Measurements from ENCODE around the gene PRSS50.
A peak's percentile ranks its signal among the peaks of the same experiment; 100 is the strongest.
"Not testable (repeated sequence)": the region's sequence is repeated elsewhere in the genome, so short reads cannot be mapped to it uniquely, and the experiment has no call there.

Gene PRSS50

GRCh38 chr3:46706771-46707582 lies 10.7 kb downstream of the PRSS50 start:
- Histone ChIP-seq H3K4me1 (peaks cover 4 to 38% (median 30%) of the 10 kb centered on the region in 10 experiments; a peak in 19 of 20 replicates), H3K36me3 (no peaks in the 10 kb centered on the region; a peak in 1 of 22 replicates), H3K27me3 (peaks cover 6 to 14% (median 9%) of the 10 kb centered on the region in 11 experiments), H3K4me2 (peak overlapping the region in 10 of 11 experiments; percentile 6 to 70 (median 50); a peak in 18 of 22 replicates), H3K4me3 (no peak overlapping the region), H3K27ac (no peak overlapping the region), H3K9ac (0 out of 22 replicates have a peak overlapping the region, but pooled peaks of 2 of the 11 experiments have one; percentile 18 to 24), H4K20me1 (peaks cover 0 to 40% (median 0%) of the 10 kb centered on the region in 11 experiments; a peak in 10 of 22 replicates), H3K9me3 (replicated peaks in 1 of 11) (no peaks in the 10 kb centered on the region)
- TF ChIP-seq Cebpa-rat (IDR thresholded peaks at IDR 0.05): no peak

DNA sequence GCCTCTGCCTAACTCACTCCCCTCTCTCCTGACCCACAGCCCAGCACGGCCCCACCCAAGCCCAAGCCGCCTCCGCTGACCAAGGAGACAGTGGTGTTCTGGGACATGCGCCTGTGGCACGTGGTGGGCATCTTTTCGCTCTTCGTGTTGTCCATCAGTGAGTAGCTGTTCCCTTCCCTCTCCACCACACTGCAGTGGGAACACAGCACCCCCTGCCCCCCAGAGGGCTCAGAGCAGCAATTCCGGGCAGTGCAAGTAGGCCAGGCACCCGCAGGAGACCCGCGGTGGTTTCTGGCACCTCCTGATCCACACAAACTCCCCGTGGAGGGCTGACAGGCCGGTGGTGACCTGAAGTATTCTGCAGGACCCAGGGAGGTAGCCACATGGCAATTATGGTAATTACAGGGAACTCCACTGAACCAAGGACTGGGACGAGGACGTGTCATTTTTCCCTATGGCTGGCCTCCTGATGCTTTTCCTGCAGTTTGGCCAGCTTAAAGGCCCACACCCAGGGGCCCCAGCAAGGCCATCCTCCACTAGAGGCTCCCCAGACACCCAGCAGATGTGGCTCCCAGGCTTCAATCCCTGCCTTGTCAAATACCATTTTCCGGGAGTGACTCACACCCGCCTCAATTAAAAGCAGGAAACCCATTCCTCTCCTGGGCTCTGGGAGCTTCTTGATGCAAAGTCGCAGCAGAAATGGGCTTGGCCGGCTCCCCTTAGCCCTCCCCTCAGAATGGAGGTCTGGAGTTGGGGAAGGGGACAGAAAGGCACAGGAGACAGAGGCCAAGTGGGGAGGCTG lies 11.7 kb downstream of the PRSS50 start:
- Histone ChIP-seq H3K36me3 (no peaks in the 10 kb centered on the region; a peak in 1 of 22 replicates), H3K4me2 (peak overlapping the region in 10 of 11 experiments; percentile 6 to 70 (median 50); a peak in 19 of 22 replicates), H3K4me1 (peaks cover 9 to 45% (median 36%) of the 10 kb centered on the region in 10 experiments; a peak in 19 of 20 replicates), H3K9me3 (replicated peaks in 1 of 11) (no peaks in the 10 kb centered on the region), H3K27me3 (peaks cover 15 to 23% (median 18%) of the 10 kb centered on the region in 11 experiments), H4K20me1 (peaks cover 0 to 48% (median 0%) of the 10 kb centered on the region in 11 experiments; a peak in 10 of 22 replicates), H3K4me3 (no peak overlapping the region), H3K9ac (no peak overlapping the region; a peak in 1 of 22 replicates), H3K27ac (no peak overlapping the region)
- TF ChIP-seq Cebpa-rat (IDR thresholded peaks at IDR 0.05): no peak

DNA sequence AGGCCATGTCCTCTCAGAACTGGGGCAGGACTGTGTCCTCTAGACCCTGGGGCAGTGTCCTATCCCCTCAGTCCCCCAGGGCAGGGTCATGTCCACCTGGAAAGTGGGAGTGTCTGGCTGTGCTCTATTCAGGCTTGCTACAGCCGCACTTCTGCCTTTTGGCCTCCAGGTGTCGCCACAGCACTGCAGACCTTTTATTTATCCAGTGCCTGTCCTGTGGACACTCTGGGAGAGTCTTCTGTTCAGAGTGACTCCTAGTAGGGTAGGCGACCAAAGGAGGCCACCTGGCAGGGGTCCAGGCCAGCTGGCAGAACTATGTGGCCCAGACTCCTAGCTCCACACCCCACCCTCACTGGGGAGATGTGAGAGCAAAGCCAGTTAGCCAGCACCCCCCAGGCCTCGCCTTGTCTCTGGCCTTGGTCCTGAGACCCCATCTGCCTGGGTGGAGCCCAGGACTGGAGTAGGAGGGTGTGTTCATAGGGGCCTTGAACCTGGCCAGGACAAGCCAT lies 12.6 kb downstream of the PRSS50 start:
- H3K27me3 ChIP-seq: peaks cover 24 to 31% (median 27%) of the 10 kb centered on the region in 11 experiments
- H4K20me1 ChIP-seq: peaks cover 0 to 55% (median 0%) of the 10 kb centered on the region in 11 experiments; a peak in 10 of 22 replicates
- no peak overlapping the region for H3K4me2 ChIP-seq
- no peaks in the 10 kb centered on the region for H3K9me3 ChIP-seq (replicated peaks in 1 of 11)
- H3K27ac ChIP-seq: no peak overlapping the region
- peaks cover 18 to 54% (median 41%) of the 10 kb centered on the region in 10 experiments for H3K4me1 ChIP-seq
- H3K9ac ChIP-seq: no peak overlapping the region
- no peaks in the 10 kb centered on the region; a peak in 1 of 22 replicates for H3K36me3 ChIP-seq
- no peak for TF ChIP-seq Cebpa-rat (IDR thresholded peaks at IDR 0.05)
- H3K4me3 ChIP-seq: no peak overlapping the region

- not testable (repeated sequence) for H3K9me3 ChIP-seq (replicated peaks in 1 of 11); H3K27ac ChIP-seq; H3K4me2 ChIP-seq; H3K4me3 ChIP-seq; H3K9ac ChIP-seq; H3K36me3 ChIP-seq
- H4K20me1 ChIP-seq: peaks cover 0 to 55% (median 0%) of the 10 kb centered on the region in 11 experiments; a peak in 10 of 22 replicates
- peaks cover 24 to 33% (median 27%) of the 10 kb centered on the region in 11 experiments for H3K27me3 ChIP-seq
- peaks cover 25 to 61% (median 49%) of the 10 kb centered on the region in 10 experiments for H3K4me1 ChIP-seq
These were observed 13.3 kb downstream of the PRSS50 start for GRCh38 chr3:46704346-46704745.

DNA sequence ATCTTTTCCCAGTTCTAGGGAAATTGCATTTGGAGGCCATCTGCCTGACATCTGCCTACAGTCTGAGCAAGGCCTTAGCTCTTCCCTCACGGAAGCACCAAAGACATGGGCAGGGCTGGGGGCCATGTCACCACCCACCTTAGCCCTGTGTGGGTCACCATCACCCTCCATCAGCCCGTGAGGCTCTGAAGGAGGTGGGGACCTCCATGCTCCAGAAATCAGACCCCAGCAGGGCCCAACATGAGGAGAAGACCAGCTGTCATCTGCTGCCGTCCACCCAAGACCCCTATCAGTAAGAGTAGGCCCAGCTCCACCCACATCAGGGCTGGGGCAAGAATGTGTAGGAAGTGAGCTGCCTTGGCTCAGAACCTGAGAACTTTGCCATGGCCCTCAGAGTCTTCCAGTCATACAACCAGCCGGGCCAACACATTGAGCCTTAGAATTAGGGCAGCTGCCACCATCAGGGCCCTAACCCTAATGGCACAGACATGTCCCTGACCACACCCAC lies 14.6 kb downstream of the PRSS50 start:
- Histone ChIP-seq H3K9ac (no peak overlapping the region; a peak in 1 of 22 replicates), H3K27ac (no peak overlapping the region), H3K4me3 (no peak overlapping the region), H3K27me3 (peaks cover 24 to 33% (median 27%) of the 10 kb centered on the region in 11 experiments), H3K4me2 (no peak overlapping the region; a peak in 1 of 22 replicates), H3K9me3 (replicated peaks in 1 of 11) (no peaks in the 10 kb centered on the region), H3K4me1 (peaks cover 29 to 52% (median 45%) of the 10 kb centered on the region in 10 experiments), H3K36me3 (no peaks in the 10 kb centered on the region), H4K20me1 (peaks cover 0 to 55% (median 0%) of the 10 kb centered on the region in 11 experiments; a peak in 10 of 22 replicates)
- TF ChIP-seq Cebpa-rat (IDR thresholded peaks at IDR 0.05): no peak

- no peak for TF ChIP-seq Cebpa-rat (IDR thresholded peaks at IDR 0.05)
- Histone ChIP-seq H3K4me2 (peak overlapping the region in 2 of 11 experiments; percentile 8 to 15; a peak in 2 of 22 replicates), H3K4me3 (no peak overlapping the region), H3K36me3 (no peaks in the 10 kb centered on the region), H3K27me3 (peaks cover 24 to 33% (median 27%) of the 10 kb centered on the region in 11 experiments), H3K4me1 (peaks cover 29 to 53% (median 47%) of the 10 kb centered on the region in 10 experiments), H4K20me1 (peaks cover 0 to 50% (median 0%) of the 10 kb centered on the region in 11 experiments; a peak in 10 of 22 replicates), H3K9me3 (replicated peaks in 1 of 11) (no peaks in the 10 kb centered on the region), H3K9ac (no peak overlapping the region; a peak in 1 of 22 replicates), H3K27ac (no peak overlapping the region)
These were observed 15.2 kb downstream of the PRSS50 start for GRCh38 chr3:46702246-46703012.

DNA sequence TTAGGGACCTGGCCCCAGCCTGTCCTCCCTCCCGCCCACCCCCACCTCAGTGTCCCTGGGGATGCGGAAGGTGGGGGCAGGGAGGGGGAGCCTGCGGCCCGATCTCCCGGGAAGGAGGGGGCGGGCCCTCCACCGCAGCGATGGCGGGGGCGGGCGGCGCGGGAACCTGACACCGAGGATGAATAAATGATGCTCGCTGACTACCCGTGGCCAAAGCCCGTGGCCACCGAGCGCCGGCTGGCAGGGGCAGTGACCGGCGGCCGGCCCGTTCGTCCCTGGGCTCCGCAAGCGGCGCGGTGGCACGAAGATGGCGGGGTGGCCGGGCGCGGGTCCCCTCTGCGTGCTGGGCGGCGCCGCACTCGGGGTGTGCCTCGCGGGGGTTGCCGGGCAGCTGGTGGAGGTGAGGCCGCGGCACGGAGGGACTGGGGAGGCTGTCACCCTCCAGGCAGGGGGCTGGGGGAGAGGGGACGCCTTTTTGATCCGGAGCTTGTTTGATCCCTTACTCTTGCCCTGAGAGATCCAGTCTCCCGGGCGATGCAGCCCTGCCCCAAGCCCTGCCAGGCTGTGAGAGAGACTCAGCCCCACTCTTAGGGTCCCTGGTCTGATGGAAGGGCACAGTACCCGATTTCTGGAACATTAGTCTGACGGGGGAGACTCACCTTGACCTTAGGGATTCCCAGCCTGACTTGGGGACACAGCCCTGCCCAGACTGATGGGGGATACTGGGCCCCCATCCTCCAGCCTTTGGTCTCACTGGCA lies 16.3 kb downstream of the PRSS50 start, which contains the start of gene TMIE:
TSS of gene TMIE (plus strand) at position 212 of the 759 bp plus-strand sequence. CDS start at position 308, 96 bp downstream.
- Histone ChIP-seq H3K4me3 (peak within 1 kb of the TSS in 1 of 10 experiments; percentile 21; a peak in 1 of 20 replicates), H3K4me1 (peaks cover 29 to 54% (median 48%) of the 10 kb centered on the region in 10 experiments), H3K9me3 (replicated peaks in 1 of 11) (no peaks in the 10 kb centered on the region), H3K27me3 (peaks cover 24 to 33% (median 27%) of the 10 kb centered on the region in 11 experiments), H3K4me2 (peak within 1 kb of the TSS; percentile 40 to 85 (median 63)), H3K27ac (no peak within 1 kb of the TSS), H4K20me1 (peaks cover 0 to 40% (median 0%) of the 10 kb centered on the region in 11 experiments; a peak in 10 of 22 replicates), H3K9ac (peak within 1 kb of the TSS in 1 of 11 experiments; percentile 31; a peak in 2 of 22 replicates), H3K36me3 (no peaks in the 10 kb centered on the region)
- no peak for TF ChIP-seq Cebpa-rat (IDR thresholded peaks at IDR 0.05)
